ENCODE results near the gene USB1.

GRCh38 chr16:57991551-57992059 lies 9.6 kb upstream of the USB1 start:
- TF ChIP-seq POLR2A (IDR thresholded peaks at IDR 0.05) (no peak), POLR2AphosphoS5 (IDR thresholded peaks at IDR 0.05) (no peak)
- TF ChIP-seq, protein P1, sequence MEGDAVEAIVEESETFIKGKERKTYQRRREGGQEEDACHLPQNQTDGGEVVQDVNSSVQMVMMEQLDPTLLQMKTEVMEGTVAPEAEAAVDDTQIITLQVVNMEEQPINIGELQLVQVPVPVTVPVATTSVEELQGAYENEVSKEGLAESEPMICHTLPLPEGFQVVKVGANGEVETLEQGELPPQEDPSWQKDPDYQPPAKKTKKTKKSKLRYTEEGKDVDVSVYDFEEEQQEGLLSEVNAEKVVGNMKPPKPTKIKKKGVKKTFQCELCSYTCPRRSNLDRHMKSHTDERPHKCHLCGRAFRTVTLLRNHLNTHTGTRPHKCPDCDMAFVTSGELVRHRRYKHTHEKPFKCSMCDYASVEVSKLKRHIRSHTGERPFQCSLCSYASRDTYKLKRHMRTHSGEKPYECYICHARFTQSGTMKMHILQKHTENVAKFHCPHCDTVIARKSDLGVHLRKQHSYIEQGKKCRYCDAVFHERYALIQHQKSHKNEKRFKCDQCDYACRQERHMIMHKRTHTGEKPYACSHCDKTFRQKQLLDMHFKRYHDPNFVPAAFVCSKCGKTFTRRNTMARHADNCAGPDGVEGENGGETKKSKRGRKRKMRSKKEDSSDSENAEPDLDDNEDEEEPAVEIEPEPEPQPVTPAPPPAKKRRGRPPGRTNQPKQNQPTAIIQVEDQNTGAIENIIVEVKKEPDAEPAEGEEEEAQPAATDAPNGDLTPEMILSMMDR (IDR thresholded peaks at IDR 0.05) = no peak

Data from prostate gland (tissue), 2 donors.